Skin of body (tissue), 2 donors: ENCODE results near the gene IFNA6. TPM values are rescaled to one million over a fixed set of nuclear protein-coding genes. Genes with fewer than 3 reads are reported as not detected.
A peak's percentile ranks its signal among the peaks of the same experiment; 100 is the strongest.

Experiments
- DNase-seq: peaks from one replicate; lab custom pipeline; 2025; lab: John Stamatoyannopoulos, UW
- total RNA-seq: library from RNA; depleted of rRNA; stranded (reverse); fragments of >200 nt; gene quantifications from one replicate; pipeline ENCODE4 v1.2.3, GENCODE V29; 2014

IFNA6 gene
- total RNA-seq, 1 donor from 2014 or later: not detected

GRCh38 chr9:21331676-21332402 is 18.8 kb downstream of the IFNA6 start:
- no peak for DNase-seq

GRCh38 chr9:21326526-21327139 is 24.1 kb downstream of the IFNA6 start:
- DNase-seq: peak; percentile 22

- no peak for DNase-seq
These were observed 26.6 kb downstream of the IFNA6 start for GRCh38 chr9:21324047-21324446.

GRCh38 chr9:21322911-21323461 is 27.7 kb downstream of the IFNA6 start:
- no peak for DNase-seq

- DNase-seq: no peak
These were observed 30.2 kb downstream of the IFNA6 start for GRCh38 chr9:21320465-21320864.

GRCh38 chr9:21317956-21318923 is 32.4 kb downstream of the IFNA6 start:
- DNase-seq: peak; percentile 12

GRCh38 chr9:21316860-21317259 is 33.8 kb downstream of the IFNA6 start:
- DNase-seq: no peak

- no peak for DNase-seq
These were observed 34.5 kb downstream of the IFNA6 start for GRCh38 chr9:21316032-21316842.

GRCh38 chr9:21314152-21314551 is 36.5 kb downstream of the IFNA6 start:
- DNase-seq: no peak

GRCh38 chr9:21311889-21312288 is 38.8 kb downstream of the IFNA6 start:
- no peak for DNase-seq

GRCh38 chr9:21305213-21305612 is 45.5 kb downstream of the IFNA6 start, which contains the start of gene IFNA5:
Gene IFNA5, minus strand, starts transcription at chr9:21305313. Its CDS starts 57 bp downstream, at chr9:21305256.
- no peak for DNase-seq

Other genes with a start within 250 kb of the IFNA6 start
- not detected for gene IFNW1, start 209.1 kb downstream of the IFNA6 start, total RNA-seq
- not detected for gene IFNA21, start 184.2 kb downstream of the IFNA6 start, total RNA-seq
- gene IFNA4, start 163.3 kb downstream of the IFNA6 start, total RNA-seq: not detected
- not detected for gene IFNA7, start 148.7 kb downstream of the IFNA6 start, total RNA-seq
- not detected for gene IFNA10, start 143.7 kb downstream of the IFNA6 start, total RNA-seq
- gene IFNA16, start 133.6 kb downstream of the IFNA6 start, total RNA-seq: not detected
- gene IFNA17, start 122.7 kb downstream of the IFNA6 start, total RNA-seq: not detected
- not detected for gene IFNA14, start 110.9 kb downstream of the IFNA6 start, total RNA-seq
- not detected for gene IFNA5, start 45.6 kb downstream of the IFNA6 start, total RNA-seq
- gene KLHL9, start 15.5 kb downstream of the IFNA6 start, total RNA-seq: 33.2 TPM
- gene IFNA13, start 17.2 kb upstream of the IFNA6 start, total RNA-seq: not detected
- not detected for gene IFNA2, start 34.5 kb upstream of the IFNA6 start, total RNA-seq
- not detected for gene IFNA8, start 58.2 kb upstream of the IFNA6 start, total RNA-seq
- not detected for gene IFNA1, start 89.6 kb upstream of the IFNA6 start, total RNA-seq
- gene IFNE, start 131.4 kb upstream of the IFNA6 start, total RNA-seq: not detected